CD4-positive, alpha-beta T cell treated with Interleukin-6 at 100 ng/mL for 8 hours (primary cell): ENCODE measurements around the gene HMCES.

Experiments
- DNase-seq: peaks from one replicate; pipeline ENCODE4 v3.0.0-alpha.2; 2020; ENCODE audit warnings: mixed read lengths, low spot score

HMCES gene

GRCh38 chr3:129278439-129278965 is at the start of gene HMCES:
TSS of gene HMCES (plus strand) at chr3:129278870. CDS start at chr3:129279733, 863 bp downstream.
- DNase-seq: peak; percentile 95

- no peak for DNase-seq
Observed at GRCh38 chr3:129228891-129229585, 49.6 kb upstream of the HMCES start.

- DNase-seq: no peak
Observed at GRCh38 chr3:129230311-129231019, 48.2 kb upstream of the HMCES start.

- no peak for DNase-seq
Observed at GRCh38 chr3:129231331-129232119, 47.1 kb upstream of the HMCES start.

- DNase-seq: no peak
Observed at GRCh38 chr3:129233538-129233937, 45.1 kb upstream of the HMCES start.

- no peak for DNase-seq
Observed at GRCh38 chr3:129234441-129234840, 44.2 kb upstream of the HMCES start.

GRCh38 chr3:129235344-129235917 is 43.2 kb upstream of the HMCES start:
- no peak for DNase-seq

GRCh38 chr3:129238945-129239705 is 39.5 kb upstream of the HMCES start:
- peak; percentile 15 for DNase-seq

- no peak for DNase-seq
Observed at GRCh38 chr3:129239991-129240390, 38.7 kb upstream of the HMCES start.

- no peak for DNase-seq
Observed at GRCh38 chr3:129240436-129240835, 38.2 kb upstream of the HMCES start.

GRCh38 chr3:129245141-129245540 is 33.5 kb upstream of the HMCES start:
- no peak for DNase-seq

GRCh38 chr3:129245641-129246306 is 32.9 kb upstream of the HMCES start:
- peak; percentile 74 for DNase-seq

GRCh38 chr3:129246636-129247035 is 32.0 kb upstream of the HMCES start:
- DNase-seq: no peak

GRCh38 chr3:129248286-129248979 is 30.2 kb upstream of the HMCES start:
- no peak for DNase-seq

GRCh38 chr3:129249284-129250065 is 29.2 kb upstream of the HMCES start, which contains the start of gene COPG1:
TSS of gene COPG1 (plus strand) at chr3:129249606. CDS start at chr3:129249710, 104 bp downstream.
- peak; percentile 88 for DNase-seq

- no peak for DNase-seq
Observed at GRCh38 chr3:129252748-129253147, 25.9 kb upstream of the HMCES start.

GRCh38 chr3:129254536-129255230 is 24.0 kb upstream of the HMCES start:
- no peak for DNase-seq

GRCh38 chr3:129256270-129256669 is 22.4 kb upstream of the HMCES start:
- DNase-seq: no peak

- DNase-seq: no peak
Observed at GRCh38 chr3:129257609-129258008, 21.1 kb upstream of the HMCES start.
